Activated T-cell treated with anti-CD3 and anti-CD28 coated beads for 1 hour (primary cell): ENCODE data around the gene TEX2.
"Not testable (repeated sequence)": the region's sequence is repeated elsewhere in the genome, so short reads cannot be mapped to it uniquely, and the experiment has no call there.

Experiments used
- DNase-seq: peaks from one replicate; pipeline ENCODE4 v3.0.0-alpha.2; 2020; ENCODE audit warnings: low read depth

The TEX2 gene

GRCh38 chr17:64236827-64237403 lies 26.1 kb downstream of the TEX2 start:
- no peak for DNase-seq

GRCh38 chr17:64234961-64235360 lies 28.1 kb downstream of the TEX2 start:
- DNase-seq = no peak

GRCh38 chr17:64232466-64233262 lies 30.4 kb downstream of the TEX2 start:
- no peak for DNase-seq

- no peak for DNase-seq
Measured at GRCh38 chr17:64231567-64232141, 31.4 kb downstream of the TEX2 start.

- no peak for DNase-seq
Measured at GRCh38 chr17:64230791-64231408, 32.2 kb downstream of the TEX2 start.

- no peak for DNase-seq
Measured at GRCh38 chr17:64229815-64230728, 33.0 kb downstream of the TEX2 start.

- no peak for DNase-seq
Measured at GRCh38 chr17:64226132-64226531, 36.9 kb downstream of the TEX2 start.

- no peak for DNase-seq
Measured at GRCh38 chr17:64225410-64225809, 37.6 kb downstream of the TEX2 start.

GRCh38 chr17:64223931-64224629 lies 39.0 kb downstream of the TEX2 start:
- no peak for DNase-seq

- no peak for DNase-seq
Measured at GRCh38 chr17:64223283-64223682, 39.8 kb downstream of the TEX2 start.

- no peak for DNase-seq
Measured at GRCh38 chr17:64221679-64222078, 41.4 kb downstream of the TEX2 start.

- DNase-seq = not testable (repeated sequence)
Measured at GRCh38 chr17:64220604-64221003, 42.5 kb downstream of the TEX2 start.

GRCh38 chr17:64219571-64219970 lies 43.5 kb downstream of the TEX2 start:
- no peak for DNase-seq

GRCh38 chr17:64218066-64218465 lies 45.0 kb downstream of the TEX2 start:
- DNase-seq = no peak

GRCh38 chr17:64217249-64217691 lies 45.8 kb downstream of the TEX2 start:
- no peak for DNase-seq

GRCh38 chr17:64216338-64217248 lies 46.5 kb downstream of the TEX2 start:
- no peak for DNase-seq

GRCh38 chr17:64216000-64216337 lies 47.1 kb downstream of the TEX2 start:
- no peak for DNase-seq

- DNase-seq = no peak
Measured at GRCh38 chr17:64214950-64215349, 48.1 kb downstream of the TEX2 start.

GRCh38 chr17:64213995-64214811 lies 48.9 kb downstream of the TEX2 start:
- DNase-seq = no peak
